Measurements from ENCODE around the gene CUEDC2.
A peak's percentile ranks its signal among the peaks of the same experiment; 100 is the strongest.

CUEDC2 gene

DNA sequence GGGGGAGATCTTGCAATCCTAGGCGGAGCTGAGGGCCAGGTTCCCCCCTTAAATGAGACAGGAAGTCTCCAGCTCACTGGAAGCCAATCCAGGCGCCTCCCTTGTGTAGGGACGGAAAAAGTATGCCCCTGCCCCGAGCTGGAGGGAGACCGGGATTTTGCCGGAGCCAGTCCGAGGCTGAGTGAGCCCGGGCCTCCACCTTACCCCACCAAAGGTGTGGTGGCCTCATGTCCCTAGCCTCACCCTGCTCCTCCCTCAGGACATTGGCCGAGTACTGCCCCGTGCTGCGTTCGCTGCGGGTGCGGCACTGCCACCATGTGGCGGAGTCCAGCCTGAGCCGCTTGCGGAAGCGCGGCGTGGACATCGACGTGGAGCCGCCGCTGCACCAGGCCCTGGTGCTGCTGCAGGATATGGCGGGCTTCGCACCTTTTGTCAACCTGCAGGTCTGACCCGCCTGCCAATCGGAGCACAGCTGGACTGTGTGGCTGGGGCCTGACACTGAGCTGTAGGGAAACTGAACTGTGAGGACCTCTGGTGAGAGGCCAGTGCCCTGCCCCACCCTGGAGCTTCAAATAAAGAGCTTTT is 9.7 kb downstream of the CUEDC2 start:
- peak; percentile 71 for DNase-seq

DNA sequence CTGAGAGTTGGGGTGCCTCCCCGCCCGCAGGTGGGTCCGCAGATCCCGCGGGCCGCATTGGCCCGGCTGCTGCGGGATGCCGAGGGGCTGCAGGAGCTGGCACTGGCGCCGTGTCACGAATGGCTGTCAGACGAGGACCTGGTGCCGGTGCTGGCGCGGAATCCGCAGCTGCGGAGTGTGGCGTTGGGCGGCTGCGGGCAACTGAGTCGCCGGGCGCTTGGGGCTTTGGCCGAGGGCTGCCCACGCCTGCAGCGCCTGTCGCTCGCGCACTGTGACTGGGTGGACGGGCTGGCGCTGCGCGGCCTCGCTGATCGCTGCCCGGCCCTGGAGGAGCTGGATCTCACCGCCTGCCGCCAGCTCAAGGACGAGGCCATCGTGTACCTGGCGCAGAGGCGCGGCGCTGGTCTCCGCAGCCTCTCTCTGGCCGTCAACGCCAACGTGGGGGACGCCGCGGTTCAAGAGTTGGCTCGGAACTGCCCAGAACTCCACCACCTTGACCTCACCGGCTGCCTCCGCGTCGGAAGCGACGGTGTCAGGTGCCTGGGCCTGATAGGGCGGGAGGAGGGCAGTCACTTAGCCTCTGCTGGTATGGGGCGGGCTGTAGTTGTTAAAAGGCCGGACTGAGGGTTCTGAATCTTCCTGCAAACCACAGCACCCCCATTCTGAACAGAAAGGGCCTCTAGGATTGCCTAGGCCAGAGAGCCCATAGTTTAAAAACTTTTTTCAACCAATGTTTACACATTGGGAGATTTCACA is 10.4 kb downstream of the CUEDC2 start:
- no peak for DNase-seq

- no peak for DNase-seq
Measured at GRCh38 chr10:102421507-102421756, 10.9 kb downstream of the CUEDC2 start.

GRCh38 chr10:102420714-102421506 is 11.5 kb downstream of the CUEDC2 start, which contains the start of gene FBXL15:
FBXL15 (plus strand) TSS chr10:102420836; CDS start chr10:102421130, 294 bp downstream.
- peak; percentile 97 for DNase-seq

DNA sequence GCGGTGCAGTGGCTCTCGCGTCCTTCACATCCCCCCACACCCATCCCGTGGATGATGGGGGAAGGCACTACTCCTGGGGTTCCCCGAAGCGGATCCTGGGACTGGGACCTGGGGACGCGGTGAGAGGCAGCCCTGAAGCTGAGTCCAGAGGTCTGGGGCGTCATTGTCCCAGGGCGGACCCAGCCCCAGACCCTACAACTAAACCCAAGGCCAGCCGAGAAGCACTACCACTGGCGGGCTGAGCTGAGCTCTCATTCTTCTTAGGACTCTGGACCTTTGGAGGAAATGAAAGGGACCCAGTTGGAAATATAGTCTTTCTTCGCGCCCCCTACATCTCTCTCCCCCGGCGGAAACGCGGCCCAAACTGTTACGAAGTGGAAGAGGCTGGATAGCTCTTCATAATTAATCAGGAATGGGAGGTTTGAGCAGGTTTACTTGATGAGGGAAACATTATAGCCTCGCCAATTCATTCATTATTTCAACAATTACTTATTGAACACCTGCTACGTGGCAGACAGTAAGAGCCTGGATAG is 12.1 kb downstream of the CUEDC2 start:
- DNase-seq, result no peak

- no peak for DNase-seq
Measured at GRCh38 chr10:102419269-102420180, 12.8 kb downstream of the CUEDC2 start.

- no peak for DNase-seq
Measured at GRCh38 chr10:102418622-102419268, 13.6 kb downstream of the CUEDC2 start, which contains the start of gene PSD. PSD (minus strand) TSS chr10:102418785; CDS start chr10:102417038, 1,747 bp downstream.

GRCh38 chr10:102416695-102417094 is 15.7 kb downstream of the CUEDC2 start:
- no peak for DNase-seq

DNA sequence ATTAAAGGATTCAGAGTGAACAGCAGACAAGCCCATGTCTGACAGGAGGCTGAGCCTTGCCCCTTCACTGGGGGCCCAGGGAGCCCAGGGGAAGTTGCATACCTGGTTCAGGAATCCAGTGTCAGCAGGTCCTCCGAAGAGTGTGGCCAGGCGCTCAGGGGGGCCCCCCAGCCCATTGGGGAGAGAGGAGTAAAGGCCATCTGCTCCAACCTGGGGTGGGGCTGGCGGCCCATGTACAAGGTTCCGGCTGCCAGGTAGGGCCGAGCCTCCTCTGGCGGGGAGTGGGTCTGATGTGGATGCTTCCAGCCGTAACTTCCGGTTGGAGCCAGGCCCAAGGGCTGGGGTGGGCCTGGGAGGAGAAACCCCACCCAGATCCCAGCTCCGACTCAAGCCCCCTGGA is 16.1 kb downstream of the CUEDC2 start:
- DNase-seq, result no peak

- no peak for DNase-seq
Measured at GRCh38 chr10:102414749-102415148, 17.6 kb downstream of the CUEDC2 start.

- no peak for DNase-seq
Measured at GRCh38 chr10:102413806-102414561, 18.4 kb downstream of the CUEDC2 start.

- no peak for DNase-seq
Measured at GRCh38 chr10:102413053-102413705, 19.2 kb downstream of the CUEDC2 start.

DNA sequence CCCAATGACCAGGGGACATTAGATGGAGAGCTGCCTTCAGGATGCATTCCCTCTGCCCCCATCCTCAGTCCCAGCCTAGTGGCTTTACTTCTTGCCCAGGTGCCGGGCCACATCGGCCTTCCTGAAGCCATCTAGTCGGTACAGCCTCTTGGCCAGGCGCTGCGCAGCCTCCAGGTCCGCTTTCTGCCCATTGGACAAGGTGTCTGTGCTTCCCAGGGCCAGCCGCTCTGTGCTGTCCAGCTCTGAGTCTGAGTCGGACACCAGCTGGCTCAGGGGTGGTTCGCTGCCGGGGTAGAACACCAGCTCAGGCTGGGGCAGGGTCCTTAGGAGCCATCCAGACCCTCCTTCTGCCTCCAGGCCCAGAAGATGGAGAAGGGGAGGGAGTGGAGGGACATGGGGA is 20.1 kb downstream of the CUEDC2 start:
- DNase-seq, result no peak

DNA sequence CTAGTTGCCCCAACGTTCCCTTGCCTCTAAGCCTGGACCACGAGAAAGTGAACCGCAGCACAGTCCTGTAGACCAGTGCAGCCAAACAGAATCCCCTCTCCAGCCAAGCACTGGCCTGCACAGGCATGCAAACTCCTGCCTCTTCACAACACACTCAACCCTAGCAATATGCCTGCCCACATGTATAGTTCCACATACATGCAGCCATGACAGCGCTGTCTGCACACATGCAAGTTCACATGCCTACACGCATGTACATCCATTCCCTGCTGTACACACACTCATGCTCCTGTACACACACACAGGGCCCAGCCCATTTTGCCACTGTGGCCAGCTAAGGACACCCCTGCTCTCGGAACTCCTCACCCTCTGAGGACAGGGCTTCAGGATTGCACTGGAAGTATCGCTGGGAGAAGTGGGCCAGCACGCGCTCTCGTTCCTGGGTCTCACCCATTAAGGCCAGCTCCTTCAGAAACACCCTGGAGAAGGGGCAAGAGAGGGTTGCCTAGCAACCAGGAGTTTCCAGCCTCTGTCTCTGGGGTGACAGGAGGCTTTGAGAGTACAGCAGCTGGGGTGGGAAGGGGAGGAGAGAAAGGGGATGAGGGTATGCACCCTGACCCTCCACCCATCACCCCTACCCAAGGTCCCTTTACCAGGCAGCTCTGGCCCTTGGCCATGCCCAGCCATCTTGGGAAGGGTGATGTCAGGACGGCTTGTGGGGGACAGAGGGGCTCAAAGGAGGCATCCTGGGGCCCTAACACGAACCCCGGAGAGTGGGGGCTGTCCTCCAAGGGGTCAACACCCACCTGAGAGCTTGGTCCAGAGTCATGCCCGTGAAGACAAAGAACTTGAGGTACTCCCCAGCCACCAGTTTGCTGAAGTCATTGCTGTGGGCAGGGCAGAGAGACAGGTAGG is 20.8 kb downstream of the CUEDC2 start:
- no peak for DNase-seq

GRCh38 chr10:102410429-102411073 is 21.8 kb downstream of the CUEDC2 start:
- DNase-seq, result no peak

- DNase-seq, result no peak
Measured at GRCh38 chr10:102409604-102410428, 22.6 kb downstream of the CUEDC2 start.

GRCh38 chr10:102408728-102409603 is 23.4 kb downstream of the CUEDC2 start:
- DNase-seq, result no peak

Measured in EL (cell line).